ENCODE results near the gene DAPK1.

DAPK1 gene

GRCh38 chr9:87713988-87714330, 216.3 kb downstream of the DAPK1 start:
- no peak for TF ChIP-seq CTCF (IDR thresholded peaks at IDR 0.05; ENCODE audit: poor library complexity, severe bottlenecking)
- Histone ChIP-seq H3K4me3 (ENCODE audit: severe bottlenecking) (no peak overlapping the region), H3K4me1 (ENCODE audit: insufficient read depth, poor library complexity, severe bottlenecking) (peaks cover 11% of the 10 kb centered on the region), H3K36me3 (ENCODE audit: low read depth) (no peaks in the 10 kb centered on the region), H3K27me3 (ENCODE audit: insufficient read depth, poor library complexity, severe bottlenecking) (no peaks in the 10 kb centered on the region), H3K27ac (ENCODE audit: poor library complexity, severe bottlenecking) (peak overlapping the region; percentile 74), H3K9me3 (ENCODE audit: severe bottlenecking) (no peaks in the 10 kb centered on the region)
- DNase-seq (ENCODE audit: low spot score) (no peak), ATAC-seq (ENCODE audit: low read depth) (no peak)

- H3K27me3 ChIP-seq (ENCODE audit: insufficient read depth, poor library complexity, severe bottlenecking): no peaks in the 10 kb centered on the region
- H3K4me1 ChIP-seq (ENCODE audit: insufficient read depth, poor library complexity, severe bottlenecking): peaks cover 11% of the 10 kb centered on the region
- H3K4me3 ChIP-seq (ENCODE audit: severe bottlenecking): no peak overlapping the region
- DNase-seq (ENCODE audit: low spot score) (no peak), ATAC-seq (ENCODE audit: low read depth) (no peak)
- peak overlapping the region; percentile 74 for H3K27ac ChIP-seq (ENCODE audit: poor library complexity, severe bottlenecking)
- H3K9me3 ChIP-seq (ENCODE audit: severe bottlenecking): no peaks in the 10 kb centered on the region
- H3K36me3 ChIP-seq (ENCODE audit: low read depth): no peaks in the 10 kb centered on the region
- no peak for TF ChIP-seq CTCF (IDR thresholded peaks at IDR 0.05; ENCODE audit: poor library complexity, severe bottlenecking)
These were observed 217.2 kb downstream of the DAPK1 start for GRCh38 chr9:87714819-87715218.

- DNase-seq (ENCODE audit: low spot score) (no peak), ATAC-seq (ENCODE audit: low read depth) (no peak)
These were observed 218.5 kb downstream of the DAPK1 start for GRCh38 chr9:87716141-87716540.

GRCh38 chr9:87717456-87717855, 219.8 kb downstream of the DAPK1 start:
- H3K9me3 ChIP-seq (ENCODE audit: severe bottlenecking): no peaks in the 10 kb centered on the region
- peaks cover 11% of the 10 kb centered on the region for H3K4me1 ChIP-seq (ENCODE audit: insufficient read depth, poor library complexity, severe bottlenecking)
- DNase-seq (ENCODE audit: low spot score): no peak
- no peaks in the 10 kb centered on the region for H3K36me3 ChIP-seq (ENCODE audit: low read depth)
- no peak overlapping the region for H3K4me3 ChIP-seq (ENCODE audit: severe bottlenecking)
- TF ChIP-seq CTCF (IDR thresholded peaks at IDR 0.05; ENCODE audit: poor library complexity, severe bottlenecking): no peak
- ATAC-seq (ENCODE audit: low read depth): no peak
- no peak overlapping the region for H3K27ac ChIP-seq (ENCODE audit: poor library complexity, severe bottlenecking)
- no peaks in the 10 kb centered on the region for H3K27me3 ChIP-seq (ENCODE audit: insufficient read depth, poor library complexity, severe bottlenecking)

More at GRCh38 chr9:87716141-87716540, 218.5 kb downstream of the DAPK1 start:
- H3K27ac ChIP-seq (ENCODE audit: poor library complexity, severe bottlenecking): no peak overlapping the region
- no peak for TF ChIP-seq CTCF (IDR thresholded peaks at IDR 0.05; ENCODE audit: poor library complexity, severe bottlenecking)
- H3K4me3 ChIP-seq (ENCODE audit: severe bottlenecking): no peak overlapping the region
- H3K9me3 ChIP-seq (ENCODE audit: severe bottlenecking): no peaks in the 10 kb centered on the region
- H3K4me1 ChIP-seq (ENCODE audit: insufficient read depth, poor library complexity, severe bottlenecking): peaks cover 11% of the 10 kb centered on the region
- H3K36me3 ChIP-seq (ENCODE audit: low read depth): no peaks in the 10 kb centered on the region
- no peaks in the 10 kb centered on the region for H3K27me3 ChIP-seq (ENCODE audit: insufficient read depth, poor library complexity, severe bottlenecking)

- no peaks in the 10 kb centered on the region for H3K36me3 ChIP-seq (ENCODE audit: low read depth)
- H3K9me3 ChIP-seq (ENCODE audit: severe bottlenecking): no peaks in the 10 kb centered on the region
- TF ChIP-seq CTCF (IDR thresholded peaks at IDR 0.05; ENCODE audit: poor library complexity, severe bottlenecking): no peak
- no peak for ATAC-seq (ENCODE audit: low read depth)
- no peak for DNase-seq (ENCODE audit: low spot score)
- H3K4me3 ChIP-seq (ENCODE audit: severe bottlenecking): no peak overlapping the region
- no peak overlapping the region for H3K27ac ChIP-seq (ENCODE audit: poor library complexity, severe bottlenecking)
- H3K4me1 ChIP-seq (ENCODE audit: insufficient read depth, poor library complexity, severe bottlenecking): peaks cover 11% of the 10 kb centered on the region
- no peaks in the 10 kb centered on the region for H3K27me3 ChIP-seq (ENCODE audit: insufficient read depth, poor library complexity, severe bottlenecking)
These were observed 220.6 kb downstream of the DAPK1 start for GRCh38 chr9:87718231-87718630.

All from RWPE2 (cell line).